GM10847 (cell line): ENCODE measurements around the gene CHAF1A.

Experiments used
- POLR2A ChIP-seq: IDR thresholded peaks from 2 replicates; pipeline ENCODE4 v1.6.1; 2011; ENCODE audit not compliant: insufficient read length; ENCODE audit errors: extremely low read depth

Gene CHAF1A

GRCh38 chr19:4431808-4432674 is 29.6 kb downstream of the CHAF1A start:
- TF ChIP-seq POLR2A: no peak

DNA sequence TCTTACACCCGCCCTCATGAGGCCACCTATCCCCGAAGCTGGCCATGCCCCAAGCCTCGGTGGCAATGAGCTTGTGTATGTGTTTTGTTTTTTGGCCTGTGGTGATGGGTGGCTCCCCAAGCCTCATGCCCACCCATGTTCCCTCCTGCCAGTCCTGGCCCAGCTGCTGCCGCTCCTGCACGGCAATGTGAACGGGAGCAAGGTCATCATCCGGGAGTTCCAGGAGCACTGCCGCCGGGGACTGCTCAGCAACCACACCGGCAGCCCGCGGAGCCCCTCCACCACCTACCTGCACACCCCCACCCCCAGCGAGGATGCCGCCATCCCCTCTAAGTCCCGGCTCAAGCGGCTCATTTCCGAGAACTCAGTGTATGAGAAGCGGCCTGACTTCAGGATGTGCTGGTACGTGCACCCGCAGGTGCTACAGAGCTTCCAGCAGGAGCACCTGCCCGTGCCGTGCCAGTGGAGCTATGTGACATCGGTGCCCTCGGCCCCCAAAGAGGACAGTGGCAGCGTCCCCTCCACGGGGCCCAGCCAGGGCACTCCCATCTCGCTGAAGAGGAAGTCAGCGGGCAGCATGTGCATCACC is 30.6 kb downstream of the CHAF1A start:
- TF ChIP-seq POLR2A: no peak

DNA sequence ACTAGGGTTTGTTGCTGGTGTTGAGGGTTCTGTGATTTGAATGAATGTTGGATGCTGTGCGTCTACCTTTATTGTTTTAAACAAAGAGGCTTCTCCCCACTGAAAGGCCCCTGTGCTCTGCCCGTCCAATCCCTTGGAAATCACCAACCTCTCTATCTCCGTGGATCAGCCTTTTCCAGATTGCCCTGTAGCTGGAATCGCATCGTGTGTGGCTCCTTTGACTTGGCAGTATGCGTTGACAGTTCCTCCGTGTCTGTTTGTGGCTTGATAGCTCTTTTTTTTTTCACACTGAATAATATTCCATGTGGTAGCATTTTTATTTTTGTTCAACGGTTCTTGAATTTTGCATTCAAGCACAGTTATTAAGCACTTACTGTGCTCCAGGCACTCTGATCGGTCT is 32.0 kb downstream of the CHAF1A start:
- no peak for TF ChIP-seq POLR2A

DNA sequence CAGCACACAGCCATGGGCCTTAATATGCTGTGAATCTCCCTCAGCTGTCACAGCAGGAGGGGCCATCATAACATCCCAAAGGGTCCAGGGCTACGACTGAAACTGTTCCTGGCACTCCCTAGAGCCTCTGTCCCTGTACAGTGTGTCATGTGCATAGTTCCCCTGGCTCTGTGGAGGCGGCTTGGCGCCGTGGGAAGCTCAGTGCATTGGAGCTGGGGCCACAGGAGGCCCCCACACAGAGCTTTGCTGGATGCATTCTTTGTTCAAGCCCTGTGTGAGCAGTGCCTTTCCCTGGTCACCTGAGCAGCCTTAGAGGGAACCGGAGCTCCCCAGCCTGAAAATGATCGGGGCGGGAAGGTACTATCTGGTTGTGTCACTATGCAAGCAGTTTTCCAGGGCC is 33.8 kb downstream of the CHAF1A start:
- TF ChIP-seq POLR2A: no peak

- TF ChIP-seq POLR2A: no peak
Measured at GRCh38 chr19:4437103-4437502, 34.7 kb downstream of the CHAF1A start.

DNA sequence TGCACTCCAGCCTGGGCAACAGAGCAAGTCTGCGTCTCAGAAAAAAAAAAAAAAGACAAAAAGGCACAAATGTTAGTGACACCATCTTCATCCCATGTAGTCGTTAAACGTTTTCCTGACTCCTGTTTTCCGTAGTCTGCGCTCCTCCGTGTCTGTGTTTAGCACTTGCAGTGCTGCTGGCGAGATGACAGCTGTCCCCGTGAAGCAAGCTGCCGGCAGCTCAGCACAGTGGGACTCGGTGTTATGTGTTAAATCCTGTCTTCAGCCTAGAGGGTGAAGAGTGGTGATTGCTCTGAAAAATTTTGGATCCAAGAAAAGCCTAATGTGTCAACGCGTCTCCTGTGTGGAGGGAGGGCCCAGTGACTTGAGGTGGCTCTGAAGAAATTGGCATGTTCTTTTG is 36.8 kb downstream of the CHAF1A start:
- no peak for TF ChIP-seq POLR2A

DNA sequence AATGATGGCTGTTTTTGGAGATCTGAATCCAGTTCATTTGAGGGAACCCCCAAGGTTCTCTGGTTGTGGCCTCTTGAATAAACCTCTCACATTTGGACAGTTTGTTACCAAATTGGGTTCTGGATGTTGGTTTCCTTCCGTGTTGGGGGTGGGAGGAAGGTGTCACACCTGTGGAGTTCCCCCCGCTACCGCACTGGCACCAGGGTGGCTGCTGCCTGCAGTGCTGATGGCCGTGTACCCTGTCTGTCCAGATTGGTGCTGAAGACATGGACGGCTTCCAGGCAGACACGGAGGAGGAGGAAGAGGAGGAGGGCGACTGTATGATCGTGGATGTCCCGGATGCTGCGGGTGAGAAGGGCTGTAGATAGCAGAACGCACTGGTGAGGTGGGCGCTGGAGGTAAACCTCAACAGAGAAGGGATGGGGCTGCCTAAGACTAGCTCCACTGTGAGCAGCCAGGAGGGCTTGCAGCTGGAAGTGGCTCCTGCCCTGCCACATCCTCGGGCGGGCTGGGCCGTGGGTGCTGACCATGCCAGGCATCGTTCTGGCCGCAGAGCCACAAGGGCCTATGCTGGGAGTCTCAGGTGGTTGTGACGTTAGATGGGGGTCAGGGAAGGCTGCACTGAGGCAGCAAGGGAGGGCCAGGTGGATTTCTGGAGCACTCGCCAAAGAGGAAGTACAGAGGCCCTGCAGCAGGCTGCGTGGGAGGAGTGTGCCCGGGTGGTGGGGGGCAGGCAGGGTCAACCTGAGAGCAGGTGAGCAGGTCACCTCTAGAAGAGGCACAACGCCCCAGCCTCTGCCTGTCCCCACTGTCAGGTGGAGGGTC is 39.8 kb downstream of the CHAF1A start:
- TF ChIP-seq POLR2A: no peak

GRCh38 chr19:4442819-4443146 is 40.3 kb downstream of the CHAF1A start:
- no peak for TF ChIP-seq POLR2A

DNA sequence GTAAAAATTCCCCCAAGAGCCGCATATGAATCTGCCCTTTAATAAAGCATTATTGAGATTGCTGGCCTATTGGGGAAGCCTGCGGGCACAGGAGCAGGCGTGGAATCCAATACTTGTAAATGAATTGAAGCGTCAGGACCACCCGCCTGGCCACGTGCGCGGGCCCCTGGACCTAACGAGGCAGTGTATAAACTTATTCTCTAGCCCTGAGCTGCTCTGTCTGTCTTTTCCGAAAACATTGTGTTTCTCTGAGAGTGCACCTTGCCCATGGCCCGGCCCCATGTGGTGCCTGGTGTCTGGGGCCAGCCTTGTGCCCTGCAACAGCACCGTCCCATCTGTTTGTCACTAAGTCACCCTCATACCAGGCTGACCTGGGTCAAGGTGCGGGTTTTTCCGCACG is 40.7 kb downstream of the CHAF1A start:
- no peak for TF ChIP-seq POLR2A

GRCh38 chr19:4443966-4444764 is 41.7 kb downstream of the CHAF1A start:
- TF ChIP-seq POLR2A: no peak

DNA sequence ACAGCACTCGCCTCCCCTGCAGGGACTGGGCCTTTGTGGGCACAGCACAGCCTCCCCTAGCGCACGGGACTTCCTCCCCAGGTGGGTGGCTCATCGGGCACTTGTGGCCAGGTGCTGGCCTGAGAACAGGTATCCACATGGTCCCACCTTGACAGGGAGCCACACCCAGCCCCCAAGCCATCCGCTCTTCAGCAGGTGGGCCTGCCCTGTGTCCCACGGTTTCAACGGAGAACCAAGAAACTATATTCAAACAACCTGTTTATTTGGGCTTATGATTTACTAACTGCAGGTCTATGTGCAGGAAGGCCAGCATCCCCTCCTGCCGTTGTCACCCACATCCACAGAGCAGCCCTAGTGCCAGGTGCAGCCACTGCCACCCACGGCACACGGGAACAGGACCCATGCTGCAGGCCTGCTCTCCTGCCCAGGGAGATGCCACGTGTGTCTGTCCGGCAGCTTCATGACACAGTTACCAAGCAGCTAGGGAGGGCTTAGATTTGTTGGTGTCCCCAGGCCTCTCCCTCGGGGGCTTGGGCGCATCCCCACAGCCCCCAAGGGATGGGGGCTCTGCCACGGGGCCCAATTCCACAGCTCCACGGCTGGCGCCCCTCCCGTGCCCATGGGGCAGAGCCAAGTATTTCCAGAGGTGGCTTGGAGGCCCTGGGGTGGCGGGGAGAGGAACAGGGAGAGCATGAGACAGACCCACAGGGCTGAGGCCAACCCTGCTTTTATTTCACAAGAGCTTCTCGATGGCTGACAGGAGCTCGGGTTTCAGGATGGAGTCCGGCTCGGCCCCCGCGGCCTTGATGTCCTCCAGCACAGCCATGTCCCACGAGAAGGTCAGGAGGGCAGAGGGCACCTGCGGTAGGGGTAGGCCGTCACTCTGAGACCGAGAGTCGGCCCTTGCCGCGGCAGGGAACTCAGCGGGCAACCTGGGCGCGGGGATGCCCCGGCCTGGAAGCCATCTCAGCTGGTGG is 42.6 kb downstream of the CHAF1A start:
- no peak for TF ChIP-seq POLR2A

GRCh38 chr19:4445963-4446703 is 43.7 kb downstream of the CHAF1A start:
- no peak for TF ChIP-seq POLR2A

- TF ChIP-seq POLR2A: no peak
Measured at GRCh38 chr19:4446704-4447200, 44.3 kb downstream of the CHAF1A start.
